WTC11 (cell line): Measurements from ENCODE around the gene WDR48. TPM values are rescaled to one million over a fixed set of nuclear protein-coding genes. Genes with fewer than 3 reads are reported as not detected.

Experiments used
- ATAC-seq: fragments of 200-7000 bp; cut with Tn5 transposase; 2 replicates; pipeline ENCODE4 v1.10.0; 2021; ENCODE audit warnings: mild to moderate bottlenecking, moderate library complexity
- CTCF ChIA-PET: fragments of 300-600 bp; sonication (Branson Sonifier 250); formaldehyde crosslinking; loops from one replicate; lab custom pipeline; 2021; ENCODE audit warnings: antibody characterized with exemption; lab: Charles Lee
- POLR2A ChIA-PET: fragments of 350-600 bp; sonication (Branson Sonifier 250); formaldehyde crosslinking; loops from one replicate; lab custom pipeline; 2021; ENCODE audit warnings: antibody characterized with exemption; lab: Charles Lee
- DNase-seq: peaks from one replicate; pipeline ENCODE4 v3.0.0; 2021; ENCODE audit warnings: low spot score
- H3K27ac Mint-ChIP-seq: 2 replicates; pipeline ENCODE4 v1.8.0; 2021; ENCODE audit warnings: mixed read lengths
- H3K27me3 Mint-ChIP-seq: 2 replicates; pipeline ENCODE4 v1.8.0; 2021; ENCODE audit warnings: low read depth, mild to moderate bottlenecking, moderate library complexity, mixed read lengths
- H3K36me3 Mint-ChIP-seq: 2 replicates; pipeline ENCODE4 v1.8.0; 2021; ENCODE audit warnings: mixed read lengths
- H3K4me1 Mint-ChIP-seq: 2 replicates; pipeline ENCODE4 v1.8.0; 2022; ENCODE audit warnings: mixed read lengths
- H3K4me3 Mint-ChIP-seq: 2 replicates; pipeline ENCODE4 v1.8.0; 2021; ENCODE audit warnings: mild to moderate bottlenecking, moderate library complexity, mixed read lengths
- H3K9me3 Mint-ChIP-seq: 2 replicates; pipeline ENCODE4 v1.8.0; 2021; ENCODE audit warnings: mixed read lengths
- AFF4 ChIP-seq: sonication (generic); formaldehyde crosslinking; IDR thresholded peaks from 2 replicates; pipeline ENCODE4 v1.8.1; 2023; ENCODE audit warnings: mild to moderate bottlenecking, missing genetic modification reagents, borderline replicate concordance
- AR ChIP-seq: fragments of 250-450 bp; sonication (Bioruptor Pico); IDR thresholded peaks from 2 replicates; pipeline ENCODE4 v1.9.0; 2021; ENCODE audit warnings: mild to moderate bottlenecking
- ATF1 ChIP-seq: sonication (generic); formaldehyde crosslinking; IDR thresholded peaks from 2 replicates; pipeline ENCODE4 v1.8.1; 2023; ENCODE audit warnings: mild to moderate bottlenecking, moderate library complexity, missing genetic modification reagents
- CBFB ChIP-seq: sonication (generic); formaldehyde crosslinking; IDR thresholded peaks from 2 replicates; pipeline ENCODE4 v1.8.1; 2022; ENCODE audit warnings: mild to moderate bottlenecking, low read depth, missing genetic modification reagents
- CREB1 ChIP-seq: sonication (generic); formaldehyde crosslinking; IDR thresholded peaks from 2 replicates; pipeline ENCODE4 v1.8.0; 2023; ENCODE audit warnings: mild to moderate bottlenecking, missing genetic modification reagents
- ELF4 ChIP-seq: sonication (generic); formaldehyde crosslinking; IDR thresholded peaks from 2 replicates; pipeline ENCODE4 v1.8.1; 2022; ENCODE audit warnings: low read depth, mild to moderate bottlenecking, moderate library complexity, missing genetic modification reagents
- IRF2 ChIP-seq: sonication (generic); formaldehyde crosslinking; IDR thresholded peaks from 2 replicates; pipeline ENCODE4 v1.8.0; 2022; ENCODE audit warnings: low read depth, missing genetic modification reagents, borderline replicate concordance
- MYBL2 ChIP-seq: sonication (generic); formaldehyde crosslinking; IDR thresholded peaks from 2 replicates; pipeline ENCODE4 v1.8.1; 2023; ENCODE audit warnings: mild to moderate bottlenecking, moderate library complexity, missing genetic modification reagents
- NFATC4 ChIP-seq: fragments of 250-450 bp; sonication (Bioruptor Pico); IDR thresholded peaks from 2 replicates; pipeline ENCODE4 v1.9.0; 2021; ENCODE audit warnings: mild to moderate bottlenecking
- NFYB ChIP-seq: sonication (generic); formaldehyde crosslinking; conservative IDR thresholded peaks from 2 replicates; pipeline ENCODE4 v1.8.0; 2022; ENCODE audit warnings: low read depth, missing genetic modification reagents
- RORB ChIP-seq: fragments of 250-450 bp; sonication (Bioruptor Pico); IDR thresholded peaks from 2 replicates; pipeline ENCODE4 v1.9.0; 2021; ENCODE audit warnings: mild to moderate bottlenecking
- SMAD3 ChIP-seq: sonication (generic); formaldehyde crosslinking; IDR thresholded peaks from 2 replicates; pipeline ENCODE4 v1.8.0; 2022; ENCODE audit warnings: missing genetic modification reagents, mild to moderate bottlenecking, borderline replicate concordance
- TEAD4 ChIP-seq: sonication (generic); formaldehyde crosslinking; IDR thresholded peaks from 2 replicates; pipeline ENCODE4 v1.8.0; 2022; ENCODE audit warnings: mild to moderate bottlenecking, missing genetic modification reagents
- TP53 ChIP-seq: sonication (generic); formaldehyde crosslinking; IDR thresholded peaks from 2 replicates; pipeline ENCODE4 v1.8.1; 2023; ENCODE audit warnings: mild to moderate bottlenecking, missing genetic modification reagents
- ZNF232 ChIP-seq: sonication (generic); formaldehyde crosslinking; IDR thresholded peaks from 2 replicates; pipeline ENCODE4 v1.8.0; 2022; ENCODE audit warnings: mild to moderate bottlenecking, missing genetic modification reagents
- ZNF423 ChIP-seq: fragments of 250-450 bp; sonication (Bioruptor Pico); IDR thresholded peaks from 2 replicates; pipeline ENCODE4 v2.1.2; 2022; ENCODE audit warnings: mild to moderate bottlenecking, moderate library complexity
- total RNA-seq: library from RNA; stranded (reverse); gene quantifications from 3 replicates; pipeline ENCODE4 v1.2.3, GENCODE V29; 2021
- TF ChIP-seq, protein P1 (sequence below): sonication (generic); formaldehyde crosslinking; IDR thresholded peaks from 2 replicates; pipeline ENCODE4 v1.8.1; 2022; ENCODE audit warnings: missing genetic modification reagents, borderline replicate concordance
- TF ChIP-seq, protein P2 (sequence below): sonication (generic); formaldehyde crosslinking; IDR thresholded peaks from 2 replicates; pipeline ENCODE4 v1.8.1; 2022; ENCODE audit warnings: mild to moderate bottlenecking, missing genetic modification reagents, moderate library complexity, borderline replicate concordance
- TF ChIP-seq, protein P3 (sequence below): fragments of 250-450 bp; sonication (Bioruptor Pico); conservative IDR thresholded peaks from 2 replicates; pipeline ENCODE4 v1.9.0; 2021; ENCODE audit warnings: mild to moderate bottlenecking
- TF ChIP-seq, protein P4 (sequence below): sonication (generic); formaldehyde crosslinking; IDR thresholded peaks from 2 replicates; pipeline ENCODE4 v1.8.0; 2022; ENCODE audit warnings: mild to moderate bottlenecking, missing genetic modification reagents

WDR48 gene
- total RNA-seq, 1 experiment from 2014 or later: 40.9 TPM

DNA sequence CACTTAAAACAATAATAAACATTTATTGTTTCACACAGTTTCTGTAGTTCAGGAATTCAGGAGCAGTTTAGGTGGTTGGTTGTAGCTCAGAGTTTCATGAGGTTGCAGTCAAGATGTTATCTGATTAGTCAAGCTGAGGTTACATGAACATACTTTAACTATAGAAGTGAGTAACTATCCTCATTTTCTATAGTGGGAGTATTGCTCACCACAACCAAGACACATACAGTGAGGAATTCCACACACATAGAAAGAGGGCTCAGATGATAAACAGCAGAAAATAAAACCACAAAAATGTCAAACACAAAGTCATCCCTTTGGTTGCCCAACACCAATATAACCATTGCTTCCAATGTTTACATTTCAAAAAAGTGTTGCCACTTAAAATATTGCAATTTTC, 13.7 kb upstream of the WDR48 start:
- Mint-ChIP-seq H3K4me3 (no peak overlapping the region), H3K36me3 (no peaks in the 10 kb centered on the region; the same call in 1 of the 2 replicates), H3K27me3 (no peaks in the 10 kb centered on the region)
- CTCF ChIA-PET: no interaction called here
- ATAC-seq: no peak
- TF ChIP-seq, protein P1, sequence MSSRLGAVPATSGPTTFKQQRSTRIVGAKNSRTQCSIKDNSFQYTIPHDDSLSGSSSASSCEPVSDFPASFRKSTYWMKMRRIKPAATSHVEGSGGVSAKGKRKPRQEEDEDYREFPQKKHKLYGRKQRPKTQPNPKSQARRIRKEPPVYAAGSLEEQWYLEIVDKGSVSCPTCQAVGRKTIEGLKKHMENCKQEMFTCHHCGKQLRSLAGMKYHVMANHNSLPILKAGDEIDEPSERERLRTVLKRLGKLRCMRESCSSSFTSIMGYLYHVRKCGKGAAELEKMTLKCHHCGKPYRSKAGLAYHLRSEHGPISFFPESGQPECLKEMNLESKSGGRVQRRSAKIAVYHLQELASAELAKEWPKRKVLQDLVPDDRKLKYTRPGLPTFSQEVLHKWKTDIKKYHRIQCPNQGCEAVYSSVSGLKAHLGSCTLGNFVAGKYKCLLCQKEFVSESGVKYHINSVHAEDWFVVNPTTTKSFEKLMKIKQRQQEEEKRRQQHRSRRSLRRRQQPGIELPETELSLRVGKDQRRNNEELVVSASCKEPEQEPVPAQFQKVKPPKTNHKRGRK (CRISPR knock-in tag): no peak
- no peak for TF ChIP-seq TP53 (CRISPR knock-in tag)
- no peak for TF ChIP-seq NFYB (CRISPR knock-in tag)
- TF ChIP-seq CREB1 (CRISPR knock-in tag): no peak
- no peak for TF ChIP-seq ZNF423 (CRISPR knock-in tag)
- TF ChIP-seq ZNF232: no peak
- no peak for TF ChIP-seq ATF1 (CRISPR knock-in tag)
- TF ChIP-seq, protein P2, sequence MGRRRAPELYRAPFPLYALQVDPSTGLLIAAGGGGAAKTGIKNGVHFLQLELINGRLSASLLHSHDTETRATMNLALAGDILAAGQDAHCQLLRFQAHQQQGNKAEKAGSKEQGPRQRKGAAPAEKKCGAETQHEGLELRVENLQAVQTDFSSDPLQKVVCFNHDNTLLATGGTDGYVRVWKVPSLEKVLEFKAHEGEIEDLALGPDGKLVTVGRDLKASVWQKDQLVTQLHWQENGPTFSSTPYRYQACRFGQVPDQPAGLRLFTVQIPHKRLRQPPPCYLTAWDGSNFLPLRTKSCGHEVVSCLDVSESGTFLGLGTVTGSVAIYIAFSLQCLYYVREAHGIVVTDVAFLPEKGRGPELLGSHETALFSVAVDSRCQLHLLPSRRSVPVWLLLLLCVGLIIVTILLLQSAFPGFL: no peak
- TF ChIP-seq, protein P3, sequence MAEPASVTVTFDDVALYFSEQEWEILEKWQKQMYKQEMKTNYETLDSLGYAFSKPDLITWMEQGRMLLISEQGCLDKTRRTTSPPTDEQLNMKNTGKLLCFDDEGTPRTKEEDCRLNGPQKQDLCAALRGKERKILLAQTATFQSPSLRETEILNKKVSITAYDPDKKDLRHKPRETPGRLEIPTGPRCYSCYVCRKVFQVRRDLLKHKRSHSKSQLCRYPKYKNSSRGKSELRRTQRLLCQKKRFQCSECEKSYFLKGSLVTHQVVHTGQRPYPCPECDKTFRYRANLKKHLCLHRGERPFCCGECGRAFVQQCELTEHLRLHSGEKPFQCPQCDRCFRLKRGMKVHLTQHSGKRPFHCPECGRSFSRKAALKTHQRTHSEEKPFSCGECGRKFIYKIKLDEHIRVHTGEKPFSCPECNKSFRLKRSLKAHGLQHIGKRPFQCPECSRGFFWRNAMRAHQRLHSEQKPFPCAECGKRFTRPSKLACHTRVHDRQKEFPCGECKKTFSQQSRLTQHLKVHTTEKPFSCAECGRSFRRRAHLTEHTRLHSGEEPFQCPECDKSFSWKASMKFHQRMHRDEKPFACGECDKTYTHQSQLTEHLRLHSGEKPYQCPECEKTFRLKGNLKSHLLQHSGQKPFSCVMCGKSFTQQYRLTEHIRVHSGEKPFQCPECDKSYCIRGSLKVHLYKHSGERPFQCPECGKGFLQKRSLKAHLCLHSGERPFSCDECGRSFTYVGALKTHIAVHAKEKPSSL (CRISPR knock-in tag): no peak
- no peak for TF ChIP-seq AR (CRISPR knock-in tag)
- TF ChIP-seq AFF4 (CRISPR knock-in tag): no peak
- TF ChIP-seq MYBL2 (CRISPR knock-in tag): no peak
- TF ChIP-seq IRF2 (CRISPR knock-in tag): no peak
- TF ChIP-seq SMAD3 (CRISPR knock-in tag): no peak
- TF ChIP-seq RORB (CRISPR knock-in tag): no peak
- TF ChIP-seq ELF4: no peak
- TF ChIP-seq TEAD4: no peak
- TF ChIP-seq NFATC4: no peak
- TF ChIP-seq, protein P4, sequence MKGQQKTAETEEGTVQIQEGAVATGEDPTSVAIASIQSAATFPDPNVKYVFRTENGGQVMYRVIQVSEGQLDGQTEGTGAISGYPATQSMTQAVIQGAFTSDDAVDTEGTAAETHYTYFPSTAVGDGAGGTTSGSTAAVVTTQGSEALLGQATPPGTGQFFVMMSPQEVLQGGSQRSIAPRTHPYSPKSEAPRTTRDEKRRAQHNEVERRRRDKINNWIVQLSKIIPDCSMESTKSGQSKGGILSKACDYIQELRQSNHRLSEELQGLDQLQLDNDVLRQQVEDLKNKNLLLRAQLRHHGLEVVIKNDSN (CRISPR knock-in tag): no peak
- no peak for TF ChIP-seq CBFB (CRISPR knock-in tag)
- TF ChIP-seq, all 79 proteins: peak for 0
- Mint-ChIP-seq H3K27ac (no peak overlapping the region), H3K4me1 (no peaks in the 10 kb centered on the region), H3K9me3 (peaks cover 20% of the 10 kb centered on the region)
- no peak for DNase-seq
- POLR2A ChIA-PET: no interaction called here
